HG03103 (cell line): ENCODE data around the gene FAM227A.
A peak's percentile ranks its signal among the peaks of the same experiment; 100 is the strongest.

Source experiments
- ATAC-seq: cut with Tn5 transposase; IDR thresholded peaks from one replicate; pipeline ENCODE4 v1.9.1; 2021; ENCODE audit warnings: low read depth; ENCODE audit not compliant: unreplicated experiment

Gene FAM227A

DNA sequence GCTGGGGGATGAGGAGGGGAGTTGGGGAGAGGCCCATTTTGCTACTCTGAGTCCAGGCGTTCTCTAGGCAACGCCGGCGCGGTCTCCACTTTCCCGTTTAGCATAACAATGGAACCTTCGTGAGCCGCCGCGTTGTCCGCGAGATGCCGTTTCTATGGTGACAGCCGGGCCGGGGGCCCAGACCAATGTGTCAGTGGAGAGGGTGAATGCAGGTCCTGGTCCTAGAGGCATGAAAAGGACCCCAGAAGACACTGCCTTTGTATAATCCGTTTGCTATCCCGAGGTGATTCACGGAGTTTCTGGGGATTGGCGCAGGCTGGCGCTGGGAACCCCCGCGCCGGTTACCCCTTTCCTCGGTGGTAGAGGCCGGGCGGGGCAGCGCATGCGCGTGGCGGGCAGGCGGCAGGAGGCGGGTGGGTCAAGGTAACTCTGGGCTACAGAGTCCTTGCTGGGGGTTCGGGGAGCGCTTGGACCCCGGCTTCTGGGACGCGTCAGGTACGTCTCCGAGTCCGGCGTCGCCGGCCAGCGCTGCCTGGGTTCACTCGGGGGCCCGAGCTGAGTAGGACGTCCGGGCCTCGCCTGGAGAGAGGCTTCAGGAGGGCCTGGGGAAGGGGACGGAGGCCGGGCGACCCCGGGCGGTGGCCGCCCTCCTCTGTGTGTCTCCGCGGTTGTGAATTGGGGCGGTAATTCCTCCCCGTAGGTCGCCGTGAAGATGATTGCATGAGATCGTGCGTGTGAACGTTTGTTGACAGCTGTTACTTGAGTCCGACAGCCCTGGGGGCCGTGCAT is at the start of gene FAM227A, which contains the start of gene CBY1:
Gene FAM227A (minus strand): TSS at position 137 of the 789 bp plus-strand sequence. CDS start 6,224 bp downstream, outside the sequence.
Gene CBY1 (plus strand): TSS at position 383 of the 789 bp plus-strand sequence. CDS start 11,417 bp downstream, outside the sequence.
- ATAC-seq = peak; percentile 56

DNA sequence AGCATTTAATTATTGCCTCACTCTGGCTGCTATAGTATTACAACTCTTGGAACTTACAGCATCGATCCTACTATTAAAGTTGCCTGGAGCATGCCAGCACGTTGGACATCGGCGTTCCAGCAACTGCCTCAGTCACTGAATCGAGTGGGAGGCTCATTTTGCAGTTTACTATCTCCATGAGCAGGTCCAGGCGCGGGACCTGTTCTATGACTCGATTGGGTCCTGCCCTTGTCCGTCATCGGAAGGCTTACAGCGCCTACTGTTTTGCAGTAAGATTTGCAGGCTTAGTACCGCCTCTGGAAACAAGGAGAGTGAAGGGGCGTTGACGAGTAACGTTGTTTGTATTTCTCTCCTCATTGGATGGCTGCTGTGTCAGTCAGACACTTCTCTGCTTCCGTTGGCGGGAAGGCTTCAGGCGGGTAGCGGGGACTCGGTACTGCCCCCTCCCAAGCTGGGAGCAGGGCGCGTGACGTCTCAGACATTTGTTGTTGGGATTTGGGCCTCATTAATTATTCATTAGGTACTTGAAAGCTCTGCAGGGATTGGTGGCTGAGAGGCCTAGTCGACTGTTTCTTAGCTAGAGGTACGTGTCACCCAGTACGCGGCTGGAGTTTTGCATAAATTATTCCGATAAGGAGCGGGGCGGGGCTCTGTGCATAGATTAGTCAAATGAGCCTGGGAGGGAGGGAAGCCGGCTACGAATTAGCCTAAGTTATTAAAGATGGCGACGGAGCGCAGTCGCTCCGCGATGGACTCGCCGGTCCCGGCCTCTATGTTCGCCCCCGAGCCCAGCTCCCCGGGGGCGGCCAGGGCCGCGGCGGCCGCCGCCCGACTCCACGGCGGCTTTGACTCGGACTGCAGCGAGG is 49.3 kb upstream of the FAM227A start, which contains the start of gene GTPBP1:
Gene GTPBP1 (plus strand): TSS at position 710 of the 866 bp plus-strand sequence. CDS start 12 bp downstream, at position 722.
- peak; percentile 77 for ATAC-seq

DNA sequence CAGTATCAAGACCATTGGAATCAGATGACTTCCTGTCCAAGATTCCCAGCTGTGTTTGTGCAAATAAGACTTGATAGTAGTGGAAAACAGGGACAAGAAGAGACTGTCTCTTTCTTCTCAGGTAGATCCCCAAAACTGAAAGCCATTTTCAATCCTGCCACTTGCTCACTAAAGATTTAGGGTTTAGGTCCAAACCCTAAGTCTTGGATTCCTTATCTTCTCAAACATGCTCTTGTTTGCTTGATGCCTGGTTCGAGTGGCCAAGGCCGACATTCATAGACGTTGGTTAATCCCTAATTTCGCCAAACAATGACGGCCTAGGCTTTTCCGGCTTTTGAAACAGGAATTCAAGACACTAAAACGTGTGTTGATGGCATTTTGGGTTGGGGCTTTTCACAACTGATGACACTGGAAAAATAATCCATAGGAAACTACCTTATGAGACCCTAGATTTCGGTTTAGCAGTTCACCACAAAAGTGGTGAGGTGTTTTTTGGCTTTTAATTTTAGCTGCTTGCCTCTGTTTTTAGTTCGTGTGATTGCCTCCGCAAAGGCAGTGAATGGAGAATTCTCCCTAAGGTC is 48.6 kb upstream of the FAM227A start:
- no peak for ATAC-seq

DNA sequence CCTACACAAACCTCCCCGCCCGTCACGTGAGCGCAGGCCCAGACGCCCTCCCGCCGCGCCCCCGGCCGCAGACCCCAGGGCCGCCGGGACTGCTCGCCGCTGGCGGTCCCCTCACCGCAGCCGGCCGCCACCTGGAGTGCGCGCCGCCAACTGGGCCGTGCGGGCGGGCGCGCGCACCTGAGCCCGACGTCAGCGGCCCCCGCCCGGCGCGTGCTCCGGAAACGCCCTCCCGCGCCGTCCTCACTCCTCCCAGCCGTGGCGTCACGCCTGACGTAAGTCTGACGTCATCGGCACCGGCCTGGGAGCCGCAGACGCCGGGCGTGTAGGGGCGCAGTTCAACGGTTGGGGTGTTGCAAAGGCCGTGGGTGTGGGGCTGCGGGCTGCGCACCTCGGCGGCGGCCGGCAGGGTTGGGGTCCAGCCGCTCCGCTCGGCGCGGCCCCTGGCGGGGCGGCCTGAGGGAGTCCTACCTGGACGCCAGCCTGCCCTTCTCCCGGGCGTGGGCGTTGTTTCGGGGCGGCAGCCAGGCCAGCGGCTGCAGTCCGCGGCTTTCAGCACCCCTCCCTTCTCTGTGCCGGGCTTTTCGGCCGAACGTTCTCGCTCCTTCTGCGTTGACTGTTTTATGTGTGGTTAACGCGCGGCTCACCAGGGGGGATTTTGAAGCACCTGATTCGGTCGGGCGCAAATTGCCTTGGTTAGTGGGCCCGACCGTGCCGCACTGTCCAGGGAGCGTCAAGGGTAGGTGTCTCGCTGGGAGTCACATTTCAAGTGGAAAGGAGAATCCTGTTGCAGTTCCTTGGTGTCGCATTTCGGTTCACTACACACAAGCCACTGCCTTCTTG is 44.8 kb upstream of the FAM227A start, which contains the start of gene JOSD1:
Gene JOSD1 (minus strand): TSS at position 155 of the 840 bp plus-strand sequence. CDS start 956 bp downstream, outside the sequence.
- ATAC-seq = peak; percentile 31

DNA sequence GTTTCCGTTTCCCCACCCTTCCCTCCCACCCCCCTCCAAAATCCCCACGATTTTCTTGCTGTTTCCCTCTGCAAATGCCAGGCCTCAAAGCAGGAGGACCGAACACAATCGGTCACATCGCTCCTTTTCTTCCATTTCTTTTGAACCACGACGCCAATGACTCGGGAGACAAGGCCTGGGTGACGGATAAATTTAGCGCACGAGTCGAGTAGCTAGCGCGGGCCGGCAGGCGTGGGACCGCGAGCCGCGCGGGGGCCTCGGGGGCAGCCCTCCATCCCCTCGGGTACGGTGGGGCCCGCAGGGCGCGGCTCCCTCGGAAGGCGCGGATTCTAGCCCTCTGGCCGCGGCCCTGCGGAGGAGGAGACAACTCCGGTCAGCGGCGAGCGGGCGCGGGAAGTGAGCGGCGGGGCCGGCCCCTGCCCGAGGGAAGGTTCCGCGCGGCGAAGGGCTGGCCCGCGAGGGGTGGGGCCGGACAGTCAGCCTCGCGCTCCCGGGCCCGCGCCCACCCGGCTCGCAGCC is 44.1 kb upstream of the FAM227A start:
- peak; percentile 3 for ATAC-seq

DNA sequence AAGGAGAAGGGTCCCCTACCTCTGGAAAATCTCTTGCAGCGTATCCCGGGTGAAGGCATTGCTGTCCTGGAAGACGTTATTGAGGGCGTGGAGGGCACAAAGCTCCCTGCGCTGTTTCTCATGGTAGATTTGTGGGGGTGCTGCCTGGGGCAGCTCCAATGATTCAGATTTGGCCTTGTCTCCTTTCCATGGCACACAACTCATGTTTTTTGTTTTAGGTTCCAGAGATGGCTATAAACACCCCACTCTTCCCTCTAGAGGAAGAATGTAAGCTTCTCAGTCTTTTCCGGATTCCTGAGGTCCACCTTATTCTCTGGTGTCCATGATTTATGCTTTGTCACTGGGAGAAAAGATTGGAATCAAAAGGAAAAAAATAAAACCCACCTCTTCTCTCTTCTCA is 43.6 kb upstream of the FAM227A start:
- no peak for ATAC-seq

DNA sequence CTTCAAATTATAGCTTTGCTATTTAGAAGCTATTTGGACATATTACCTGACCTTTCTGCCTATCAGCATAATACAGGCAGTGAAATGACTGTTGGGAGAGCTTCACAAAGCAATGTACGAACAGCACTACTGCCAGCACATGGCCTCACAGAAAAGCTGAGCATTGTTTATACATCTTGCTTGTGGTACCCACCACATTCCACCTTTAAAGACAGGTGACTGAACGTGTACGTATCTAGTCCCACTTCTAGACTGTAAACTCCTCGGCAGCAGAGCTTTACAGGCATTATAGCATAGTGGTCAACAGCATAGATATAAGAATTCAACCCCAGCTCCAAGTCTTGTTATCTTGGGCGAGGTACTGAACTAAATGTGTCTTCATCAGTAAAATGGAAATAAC is 43.0 kb upstream of the FAM227A start:
- ATAC-seq = no peak

DNA sequence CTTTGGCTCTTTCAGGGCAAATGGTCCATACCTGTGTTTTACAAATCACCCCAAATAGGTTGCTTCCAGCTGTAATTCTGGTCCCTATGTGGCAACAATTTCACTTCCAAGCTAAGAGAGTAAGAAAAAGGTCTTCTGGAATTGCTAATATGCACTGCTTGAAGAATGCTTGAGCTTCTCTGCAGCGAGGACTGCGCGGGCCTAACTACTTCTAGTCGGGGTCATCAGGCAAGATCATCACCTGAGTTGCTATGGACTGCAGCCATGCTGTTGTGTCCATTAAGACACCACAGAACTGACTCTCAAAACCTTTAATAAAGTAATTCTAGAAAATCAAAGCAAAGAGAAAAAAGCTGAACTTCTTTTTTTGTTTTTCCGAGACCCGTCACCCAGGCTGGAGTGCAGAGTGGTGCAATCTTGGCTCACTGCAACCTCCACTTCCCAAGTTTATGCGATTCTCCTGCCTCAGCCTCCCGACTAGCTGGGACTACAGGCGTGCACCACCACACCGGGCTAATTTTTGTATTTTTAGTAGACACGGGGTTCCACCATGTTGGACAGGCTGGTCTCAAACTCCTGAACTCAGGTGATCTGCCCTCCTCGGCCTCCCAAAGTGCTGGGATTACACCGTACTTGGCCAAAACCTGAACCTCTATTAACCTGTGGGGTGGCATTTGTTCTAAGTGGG is 42.4 kb upstream of the FAM227A start:
- no peak for ATAC-seq

DNA sequence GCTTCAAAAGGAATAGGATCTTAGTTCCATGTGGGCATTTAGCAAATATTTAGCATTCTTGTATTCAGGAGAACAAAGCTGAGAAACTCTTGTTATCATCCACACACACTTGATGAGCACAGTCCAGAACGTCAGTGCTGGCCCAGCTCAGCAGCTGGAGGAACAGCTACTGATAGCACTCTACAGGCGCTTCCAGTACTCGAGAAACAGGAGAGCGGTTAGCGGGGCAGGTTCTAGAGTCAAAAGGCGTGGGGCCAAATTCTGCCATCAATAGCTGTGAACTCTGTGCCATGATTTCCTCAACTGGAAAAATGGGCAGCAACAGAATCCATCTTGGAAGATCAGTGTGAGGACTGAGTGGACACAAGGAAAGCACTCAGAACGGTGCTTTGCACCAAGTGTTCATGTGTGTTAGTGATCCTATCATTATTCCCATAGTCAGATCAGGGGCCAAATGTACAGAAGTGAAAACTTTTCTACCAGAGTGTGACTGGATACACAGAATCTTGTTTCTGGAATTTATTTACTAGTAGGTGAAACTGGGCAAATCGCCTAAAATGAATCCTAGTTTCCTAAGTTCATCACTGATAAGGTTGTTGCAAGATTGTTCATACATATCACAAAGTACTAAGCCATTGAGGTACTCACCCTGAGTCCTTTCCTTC is 41.4 kb upstream of the FAM227A start:
- no peak for ATAC-seq

DNA sequence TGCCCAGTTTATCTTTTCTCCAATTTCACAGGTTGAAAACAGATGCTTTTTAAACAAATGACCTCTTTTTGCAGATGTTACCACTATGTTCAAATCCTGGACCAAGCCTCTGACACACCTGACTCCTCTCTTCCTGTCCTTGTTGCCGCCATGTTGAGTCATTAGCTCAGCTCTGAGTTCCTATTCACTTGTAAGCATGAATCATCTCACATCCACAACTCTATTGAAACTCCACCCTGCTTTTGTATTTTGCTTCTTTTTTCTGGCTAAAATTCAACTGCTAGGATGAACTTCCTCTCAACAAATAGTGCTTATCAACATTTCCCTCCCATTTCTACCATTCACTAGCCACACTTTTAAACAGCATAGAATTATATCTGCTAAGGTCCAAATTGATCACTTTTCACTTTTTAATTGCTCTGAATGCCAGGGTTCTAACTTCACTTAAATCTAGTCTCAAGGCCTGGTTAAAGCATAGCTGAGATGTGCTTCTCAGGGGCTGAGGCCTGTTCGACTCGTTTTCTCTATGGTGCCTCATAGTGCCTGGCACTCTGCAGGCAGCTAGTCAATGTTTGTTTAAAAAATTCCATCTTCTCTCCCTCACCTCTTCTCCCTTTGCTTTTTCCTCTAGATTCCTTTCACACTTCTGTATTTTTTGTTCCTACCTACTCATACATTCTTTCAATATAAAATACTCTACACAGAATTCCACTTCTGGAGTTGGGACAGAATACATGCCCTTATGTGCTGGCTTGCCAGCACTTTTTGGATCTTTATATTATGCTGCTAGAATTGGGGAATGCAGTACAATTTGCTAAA is 40.6 kb upstream of the FAM227A start:
- no peak for ATAC-seq

DNA sequence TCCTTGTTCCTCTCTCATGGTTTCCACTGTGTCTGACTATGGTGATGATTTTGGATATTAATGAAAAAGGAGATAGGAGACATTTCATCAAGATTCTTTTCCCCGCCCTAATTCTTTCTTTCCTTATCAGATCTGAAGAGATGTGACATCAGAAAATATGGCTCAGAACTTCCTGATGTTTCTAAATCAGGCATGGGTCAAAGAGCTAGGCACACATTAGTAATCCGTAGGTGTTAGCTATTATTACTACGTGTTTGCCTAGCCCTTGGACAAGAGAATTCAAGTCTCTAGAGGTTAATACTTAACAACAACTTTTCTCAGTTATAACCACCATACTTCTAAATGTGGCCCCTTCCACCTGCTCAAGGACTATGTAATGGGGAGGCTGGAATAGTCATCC is 38.7 kb upstream of the FAM227A start:
- ATAC-seq = no peak

DNA sequence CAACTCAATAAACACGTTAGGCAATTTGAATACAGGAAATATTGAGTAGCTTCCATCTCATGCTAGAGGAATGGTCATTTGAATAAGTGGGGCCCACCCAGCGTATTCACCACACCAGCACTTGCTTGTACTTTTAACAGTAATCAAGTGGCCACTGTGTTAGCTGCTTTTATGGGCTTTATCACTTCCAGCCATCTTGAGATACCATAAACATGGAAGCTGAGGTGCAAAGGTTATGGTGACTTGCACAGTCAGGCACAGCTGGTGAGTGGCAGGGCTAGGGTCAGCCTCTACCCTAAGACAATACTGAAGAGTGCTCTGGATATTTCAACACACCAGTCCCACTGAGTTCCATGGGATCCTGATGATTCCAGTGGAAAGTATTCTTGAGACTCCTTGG is 37.9 kb upstream of the FAM227A start:
- no peak for ATAC-seq

DNA sequence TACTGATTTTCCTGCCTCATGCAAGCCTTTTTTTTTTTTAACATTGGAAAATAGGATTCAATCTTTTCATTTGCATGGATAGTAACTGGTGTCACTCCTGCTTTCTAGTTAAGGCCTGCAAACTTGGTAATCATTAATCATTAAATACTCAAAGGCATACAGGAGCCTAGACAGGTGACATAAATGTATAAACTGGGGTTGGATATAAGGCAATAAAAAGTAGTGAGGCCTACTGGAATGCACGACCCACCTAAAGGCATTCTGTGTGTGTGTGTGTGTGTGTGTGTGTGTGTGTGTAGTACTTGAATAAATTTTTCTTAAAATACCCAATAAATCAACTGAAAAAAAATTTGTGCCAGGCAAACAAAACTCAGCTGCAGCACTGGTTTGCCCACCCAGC is 33.5 kb upstream of the FAM227A start:
- ATAC-seq = no peak

DNA sequence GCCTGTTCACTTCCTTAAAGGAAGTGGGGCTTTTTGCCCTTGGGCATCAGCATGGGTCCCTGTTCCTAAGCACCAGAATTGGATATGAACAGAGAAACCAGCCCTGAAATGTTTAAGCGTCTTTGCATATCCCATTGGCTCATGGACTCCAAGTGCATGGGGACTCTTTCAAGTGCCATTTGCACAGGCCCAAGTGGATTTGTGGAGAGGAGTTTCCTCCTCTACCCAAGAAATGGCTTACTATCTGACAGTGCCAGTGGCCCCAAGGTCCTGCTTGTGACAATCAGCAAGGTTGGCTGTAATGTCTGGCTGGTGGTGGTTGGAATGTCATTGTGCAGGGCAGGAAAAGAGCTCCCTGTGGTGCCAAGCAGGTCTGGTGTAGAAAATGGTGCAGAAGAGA is 29.6 kb upstream of the FAM227A start:
- no peak for ATAC-seq

DNA sequence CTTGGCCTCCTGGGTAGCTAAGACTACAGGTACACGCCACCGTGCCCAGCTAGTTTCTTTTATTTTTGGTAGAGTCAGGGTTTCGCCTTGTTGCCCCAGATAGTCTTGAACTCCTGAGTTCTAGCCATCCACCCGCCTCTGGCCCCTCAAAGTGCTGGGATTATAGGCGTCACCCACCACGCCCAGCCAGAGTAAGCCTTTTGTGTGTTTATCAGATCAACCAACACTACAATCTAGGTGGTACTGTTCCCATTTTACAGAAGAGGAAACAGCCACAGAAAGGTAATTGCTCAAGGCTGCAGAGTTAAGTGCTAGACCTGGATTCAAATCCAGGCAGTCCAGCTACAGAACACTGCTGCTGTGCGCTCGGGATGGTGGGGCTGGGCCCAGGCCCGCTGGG is 28.7 kb upstream of the FAM227A start:
- no peak for ATAC-seq

DNA sequence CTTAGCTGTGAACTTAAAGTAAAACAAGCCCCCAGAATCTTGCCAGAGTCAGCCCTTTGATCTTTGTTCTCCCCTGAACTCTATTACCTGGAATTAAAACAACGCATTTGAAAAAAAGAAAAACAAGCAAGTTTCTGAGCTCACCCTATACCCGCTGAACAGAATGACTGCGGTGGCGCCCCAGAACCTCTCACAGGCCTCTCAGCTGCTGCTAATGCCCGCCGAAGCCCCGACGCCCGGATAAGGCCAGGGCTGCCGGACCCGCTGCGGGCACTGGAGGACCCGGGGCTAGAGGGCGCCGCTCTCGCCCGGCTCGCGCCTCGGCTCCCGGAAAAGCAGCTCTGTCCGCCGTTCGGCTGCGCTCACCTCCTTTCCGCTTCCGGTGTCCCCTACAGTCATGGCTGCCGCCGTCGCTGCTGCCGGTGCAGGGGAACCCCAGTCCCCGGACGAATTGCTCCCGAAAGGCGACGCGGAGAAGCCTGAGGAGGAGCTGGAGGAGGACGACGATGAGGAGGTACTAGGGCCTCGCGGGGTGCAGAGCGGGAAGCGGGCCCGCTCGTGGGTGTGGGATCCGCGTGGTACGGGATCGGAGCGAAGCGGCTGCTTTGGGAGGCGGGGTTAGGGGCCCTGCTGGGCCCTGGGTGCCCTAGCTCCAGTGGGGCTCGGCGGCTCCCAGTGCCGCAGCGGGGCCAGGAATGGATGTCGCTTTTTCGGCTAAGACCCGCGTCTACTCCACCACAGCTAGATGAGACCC is 25.6 kb upstream of the FAM227A start, which contains the start of gene TOMM22:
Gene TOMM22 (plus strand): TSS at position 376 of the 754 bp plus-strand sequence. CDS start 22 bp downstream, at position 398.
- ATAC-seq = peak; percentile 93

DNA sequence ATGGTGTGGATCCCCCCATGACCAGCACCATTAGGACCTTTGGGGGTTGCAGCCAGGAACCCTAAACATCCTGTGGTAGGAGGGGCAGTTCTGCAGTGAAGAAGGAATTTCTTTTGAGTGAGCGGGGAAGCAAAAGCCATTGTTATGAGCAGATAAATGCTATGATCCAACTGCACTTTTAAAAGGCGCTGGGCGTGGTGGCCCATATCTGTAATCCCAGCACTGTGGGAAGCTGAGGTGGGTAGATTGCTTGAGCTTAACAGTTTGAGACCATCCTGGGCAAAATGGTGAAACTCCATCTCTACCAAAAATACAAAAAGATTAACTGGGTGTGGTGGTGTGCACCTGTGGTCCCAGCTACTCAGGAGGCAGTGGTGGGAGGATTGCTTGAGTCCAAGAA is 19.6 kb upstream of the FAM227A start:
- no peak for ATAC-seq
